HFFc6 (cell line): ENCODE results near the gene GPC6. TPM values are rescaled to one million over a fixed set of nuclear protein-coding genes. Genes with fewer than 3 reads are reported as not detected.

Experiments used
- DNase-seq: peaks from one replicate; pipeline ENCODE4 v3.0.0-alpha.2; 2018
- H3K27ac Mint-ChIP-seq: 2 replicates; pipeline ENCODE4 v1.8.0; 2020; ENCODE audit warnings: mild to moderate bottlenecking, mixed read lengths
- H3K27me3 Mint-ChIP-seq: 2 replicates; pipeline ENCODE4 v1.8.0; 2021; ENCODE audit warnings: mild to moderate bottlenecking, moderate library complexity, mixed read lengths; ENCODE audit not compliant: insufficient read depth
- H3K36me3 Mint-ChIP-seq: 2 replicates; pipeline ENCODE4 v1.8.0; 2021; ENCODE audit warnings: low read depth, mixed read lengths
- H3K4me1 Mint-ChIP-seq: 2 replicates; pipeline ENCODE4 v1.8.0; 2020; ENCODE audit warnings: low read depth, mixed read lengths
- H3K4me3 Mint-ChIP-seq: 2 replicates; pipeline ENCODE4 v1.8.0; 2020; ENCODE audit warnings: mild to moderate bottlenecking, moderate library complexity, mixed read lengths
- H3K9me3 Mint-ChIP-seq: 2 replicates; pipeline ENCODE4 v1.8.0; 2020; ENCODE audit warnings: mild to moderate bottlenecking, mixed read lengths
- CTCF ChIP-seq: fragments of 200-600 bp; sonication (generic); IDR thresholded peaks from 2 replicates; pipeline ENCODE4 v1.5.0; 2021; ENCODE audit warnings: antibody characterized with exemption, mild to moderate bottlenecking
- total RNA-seq, 6 experiments: library from RNA; stranded (reverse); fragmentation: NEBNext Ultra II Directional; extraction: Animal tissue kit (Norgen Biotek cat#: 25700); gene quantifications; 2 replicates in 1 of 6; 3 replicates in 5 of 6; pipeline ENCODE4 v1.2.3, GENCODE V29; 2021

The GPC6 gene
- total RNA-seq, 6 experiments from 2014 or later, result 3.0 to 5.3 (median 4.4) TPM

GRCh38 chr13:93467175-93467574, 240.6 kb downstream of the GPC6 start:
- no peak for TF ChIP-seq CTCF
- Mint-ChIP-seq H3K9me3 (peaks cover 14% of the 10 kb centered on the region), H3K4me3 (no peak overlapping the region), H3K27ac (no peak overlapping the region), H3K36me3 (no peaks in the 10 kb centered on the region), H3K4me1 (no peaks in the 10 kb centered on the region), H3K27me3 (peaks cover 2% of the 10 kb centered on the region; the same call in 1 of the 2 replicates)
- no peak for DNase-seq

- Mint-ChIP-seq H3K27ac (no peak overlapping the region), H3K4me1 (no peaks in the 10 kb centered on the region), H3K4me3 (no peak overlapping the region)
These were observed 241.8 kb downstream of the GPC6 start for GRCh38 chr13:93468433-93468832.

GRCh38 chr13:93472296-93472695, 245.7 kb downstream of the GPC6 start:
- peaks cover 18% of the 10 kb centered on the region for H3K9me3 Mint-ChIP-seq
- H3K27me3 Mint-ChIP-seq, result peaks cover 3% of the 10 kb centered on the region; the same call in 1 of the 2 replicates
- H3K27ac Mint-ChIP-seq, result no peak overlapping the region
- no peaks in the 10 kb centered on the region for H3K36me3 Mint-ChIP-seq
- H3K4me3 Mint-ChIP-seq, result no peak overlapping the region
- TF ChIP-seq CTCF, result no peak
- DNase-seq, result no peak
- H3K4me1 Mint-ChIP-seq, result peaks cover 5% of the 10 kb centered on the region; the same call in 1 of the 2 replicates

More at GRCh38 chr13:93468433-93468832, 241.8 kb downstream of the GPC6 start:
- H3K36me3 Mint-ChIP-seq, result no peaks in the 10 kb centered on the region
- no peak for TF ChIP-seq CTCF
- H3K27me3 Mint-ChIP-seq, result peaks cover 3% of the 10 kb centered on the region; the same call in 1 of the 2 replicates
- H3K9me3 Mint-ChIP-seq, result peaks cover 14% of the 10 kb centered on the region
- no peak for DNase-seq

- peaks cover 3% of the 10 kb centered on the region; the same call in 1 of the 2 replicates for H3K27me3 Mint-ChIP-seq
- DNase-seq, result no peak
- peaks cover 18% of the 10 kb centered on the region for H3K9me3 Mint-ChIP-seq
- no peak overlapping the region for H3K4me3 Mint-ChIP-seq
- H3K4me1 Mint-ChIP-seq, result peaks cover 5% of the 10 kb centered on the region; the same call in 1 of the 2 replicates
- no peaks in the 10 kb centered on the region for H3K36me3 Mint-ChIP-seq
- no peak overlapping the region for H3K27ac Mint-ChIP-seq
- TF ChIP-seq CTCF, result no peak
These were observed 246.2 kb downstream of the GPC6 start for GRCh38 chr13:93472814-93473296.

- Mint-ChIP-seq H3K4me3 (no peak overlapping the region), H3K36me3 (no peaks in the 10 kb centered on the region), H3K4me1 (peaks cover 5% of the 10 kb centered on the region; the same call in 1 of the 2 replicates), H3K27me3 (peaks cover 3% of the 10 kb centered on the region; the same call in 1 of the 2 replicates), H3K27ac (no peak overlapping the region), H3K9me3 (peaks cover 18% of the 10 kb centered on the region)
- no peak for DNase-seq
- TF ChIP-seq CTCF, result no peak
These were observed 247.0 kb downstream of the GPC6 start for GRCh38 chr13:93473441-93474270.
